Measurements from ENCODE around the gene GFRA1.

The GFRA1 gene

GRCh38 chr10:116132780-116133399 is 140.1 kb downstream of the GFRA1 start:
- no peak for FAIRE-seq
- DNase-seq (ENCODE audit: low spot score) = no peak

DNA sequence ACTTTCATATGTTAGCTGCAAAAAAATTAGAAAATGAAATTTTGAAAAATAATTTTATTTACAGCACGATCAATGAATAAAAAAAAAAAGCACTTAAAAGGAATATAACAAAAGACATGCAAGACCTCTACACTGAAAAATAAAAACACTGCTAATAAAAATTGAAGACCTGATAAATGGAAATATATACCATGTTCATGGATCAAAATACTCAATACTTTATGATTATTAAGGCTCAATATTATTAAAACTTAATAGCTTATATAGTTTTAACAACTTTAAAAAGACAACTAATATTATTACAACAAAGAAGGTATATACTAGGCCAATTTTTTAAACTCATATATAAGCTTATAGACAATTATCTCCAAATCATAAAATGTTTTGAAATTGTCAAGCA is 143.0 kb downstream of the GFRA1 start:
- FAIRE-seq (peak; percentile 65), DNase-seq (ENCODE audit: low spot score) (no peak)

DNA sequence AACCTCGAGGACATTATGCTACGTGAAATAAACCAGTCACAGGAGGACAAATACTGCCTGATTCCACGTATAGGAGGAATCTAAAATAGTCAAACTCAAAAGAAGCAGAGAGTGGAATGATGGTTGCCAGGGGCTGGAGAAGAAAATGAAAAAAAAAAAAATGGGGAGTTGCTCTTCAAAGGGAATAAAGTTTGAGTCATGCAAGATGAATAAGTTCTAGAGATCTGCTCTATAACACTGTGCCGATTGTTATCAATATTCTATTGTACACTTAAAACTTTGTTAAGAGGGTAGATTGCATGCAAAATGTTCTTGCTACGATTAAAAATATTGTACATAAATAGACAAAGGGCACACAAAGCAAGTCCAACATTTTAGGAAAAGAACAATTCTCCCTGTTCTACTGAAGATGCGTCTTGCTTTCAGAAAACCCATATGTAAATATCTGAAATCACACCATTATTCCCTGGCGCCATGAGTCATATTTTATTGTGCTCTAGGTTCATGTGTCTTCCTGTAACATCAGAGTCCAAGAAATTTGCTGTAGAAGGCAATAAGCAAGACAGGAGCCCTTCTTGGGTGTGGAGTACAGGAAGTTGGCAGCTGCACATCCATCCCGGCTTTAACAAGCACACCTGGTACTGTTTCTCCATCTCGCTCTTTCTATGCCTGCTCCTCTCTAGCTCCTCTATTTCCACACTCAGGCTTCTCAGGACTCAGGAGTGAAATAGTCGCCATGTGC is 145.9 kb downstream of the GFRA1 start:
- no peak for FAIRE-seq
- no peak for DNase-seq (ENCODE audit: low spot score)

- no peak for DNase-seq (ENCODE audit: low spot score)
- no peak for FAIRE-seq
Measured at GRCh38 chr10:116126239-116126638, 146.8 kb downstream of the GFRA1 start.

DNA sequence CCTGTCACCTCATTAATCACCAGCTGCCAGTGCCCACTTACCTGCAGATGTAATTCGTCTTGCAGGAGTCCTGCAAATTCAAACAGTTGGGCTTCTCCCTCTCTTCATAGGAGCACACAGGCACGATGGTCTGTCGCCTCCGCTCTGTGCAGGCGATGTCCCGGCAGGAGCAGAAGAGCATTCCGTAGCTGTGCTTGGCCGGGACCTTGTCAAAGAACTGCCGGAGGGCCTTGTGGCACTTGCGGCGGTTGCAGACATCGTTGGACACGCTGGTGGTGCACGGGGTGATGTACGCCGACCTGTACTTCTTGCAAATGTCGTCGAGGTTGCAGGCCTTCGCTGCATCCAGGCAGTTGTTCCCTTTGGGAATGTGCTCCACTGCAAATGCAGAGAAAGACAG is 147.8 kb downstream of the GFRA1 start:
- DNase-seq (ENCODE audit: low spot score) (no peak), FAIRE-seq (no peak)

- DNase-seq (ENCODE audit: low spot score) (no peak), FAIRE-seq (no peak)
Measured at GRCh38 chr10:116124777-116125176, 148.2 kb downstream of the GFRA1 start.

DNA sequence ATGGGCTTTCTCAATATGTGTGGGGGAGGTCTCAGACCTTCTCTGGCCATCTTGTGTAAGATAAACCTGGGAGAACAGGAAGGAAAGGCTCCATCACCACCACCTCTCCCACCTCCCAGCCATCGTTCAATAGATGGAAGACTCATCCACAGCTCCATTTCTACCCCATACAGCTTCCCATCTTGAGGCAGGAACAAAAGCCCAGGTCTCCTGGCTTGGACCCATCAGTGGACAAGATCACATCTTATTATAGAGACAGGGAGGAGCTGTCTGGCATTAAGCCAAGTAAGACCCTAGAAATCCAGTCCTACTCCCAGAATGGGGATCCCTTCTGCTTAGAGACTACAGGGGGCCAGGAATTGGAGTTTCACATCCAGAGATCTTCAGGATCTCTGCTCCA is 150.3 kb downstream of the GFRA1 start:
- DNase-seq (ENCODE audit: low spot score) (no peak), FAIRE-seq (no peak)

GRCh38 chr10:116121640-116122525 is 151.1 kb downstream of the GFRA1 start:
- FAIRE-seq (no peak), DNase-seq (ENCODE audit: low spot score) (no peak)

DNA sequence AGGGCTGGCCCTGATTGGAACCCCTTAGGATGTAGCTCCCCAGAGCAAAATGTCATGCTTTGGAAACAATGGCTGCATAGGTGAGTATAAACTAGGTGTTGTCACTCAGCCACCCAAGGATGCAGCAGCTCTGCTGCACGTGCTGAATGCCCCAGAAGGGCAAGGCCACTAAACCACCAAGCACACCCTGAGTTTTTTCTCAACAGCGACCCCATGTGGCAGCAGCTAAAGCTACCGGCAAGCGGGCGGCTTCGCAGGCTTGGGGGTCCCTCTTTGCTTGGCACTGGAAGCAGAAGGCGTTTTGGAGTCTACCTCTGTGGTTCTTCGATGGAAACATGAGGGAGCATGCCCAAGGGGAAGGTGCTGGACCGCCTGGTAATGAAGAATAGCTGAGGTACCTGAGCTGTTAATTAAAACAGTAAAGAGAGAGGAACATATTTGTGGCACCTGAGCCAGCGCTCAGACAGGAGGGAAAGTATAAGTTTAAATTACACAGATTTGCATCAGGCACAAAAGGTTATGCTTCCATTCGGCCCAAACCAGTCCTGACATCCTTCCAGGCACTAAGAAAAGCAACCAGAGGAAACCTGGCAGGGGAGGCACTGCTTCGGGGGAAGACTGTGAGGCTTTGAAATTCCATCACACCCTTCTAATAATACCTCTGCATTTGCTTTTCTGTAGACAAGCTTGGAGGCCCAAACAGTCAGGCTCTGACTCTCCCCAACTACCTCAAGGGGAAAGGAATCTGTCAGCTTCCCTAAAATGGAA is 152.1 kb downstream of the GFRA1 start:
- DNase-seq (ENCODE audit: low spot score) (no peak), FAIRE-seq (no peak)

DNA sequence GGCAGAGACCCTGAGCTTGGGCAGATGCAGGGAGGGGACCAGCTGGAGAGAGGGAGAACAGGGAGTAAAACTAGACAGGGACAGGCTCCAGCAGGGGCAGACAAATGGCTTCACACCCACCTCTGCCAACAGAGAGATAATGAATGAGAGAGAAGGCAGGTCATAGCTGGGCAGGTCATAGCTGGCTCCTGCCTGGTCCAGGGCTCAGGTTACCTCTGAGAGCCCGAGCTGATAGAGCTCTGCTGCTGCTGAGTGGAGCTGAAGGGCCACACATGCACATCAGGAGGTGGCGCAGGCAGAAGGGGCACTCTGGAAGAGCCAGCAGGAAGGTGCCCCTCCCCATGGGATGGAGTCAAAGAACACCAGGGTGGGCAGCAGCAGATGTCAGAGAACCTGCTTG is 154.2 kb downstream of the GFRA1 start:
- no peak for FAIRE-seq

GRCh38 chr10:116115797-116116196 is 157.2 kb downstream of the GFRA1 start:
- FAIRE-seq = no peak
- no peak for DNase-seq (ENCODE audit: low spot score)

More for the DNA sequence above, 154.2 kb downstream of the GFRA1 start:
- no peak for DNase-seq (ENCODE audit: low spot score)

GRCh38 chr10:116115036-116115641 is 157.9 kb downstream of the GFRA1 start:
- FAIRE-seq (no peak), DNase-seq (ENCODE audit: low spot score) (no peak)

DNA sequence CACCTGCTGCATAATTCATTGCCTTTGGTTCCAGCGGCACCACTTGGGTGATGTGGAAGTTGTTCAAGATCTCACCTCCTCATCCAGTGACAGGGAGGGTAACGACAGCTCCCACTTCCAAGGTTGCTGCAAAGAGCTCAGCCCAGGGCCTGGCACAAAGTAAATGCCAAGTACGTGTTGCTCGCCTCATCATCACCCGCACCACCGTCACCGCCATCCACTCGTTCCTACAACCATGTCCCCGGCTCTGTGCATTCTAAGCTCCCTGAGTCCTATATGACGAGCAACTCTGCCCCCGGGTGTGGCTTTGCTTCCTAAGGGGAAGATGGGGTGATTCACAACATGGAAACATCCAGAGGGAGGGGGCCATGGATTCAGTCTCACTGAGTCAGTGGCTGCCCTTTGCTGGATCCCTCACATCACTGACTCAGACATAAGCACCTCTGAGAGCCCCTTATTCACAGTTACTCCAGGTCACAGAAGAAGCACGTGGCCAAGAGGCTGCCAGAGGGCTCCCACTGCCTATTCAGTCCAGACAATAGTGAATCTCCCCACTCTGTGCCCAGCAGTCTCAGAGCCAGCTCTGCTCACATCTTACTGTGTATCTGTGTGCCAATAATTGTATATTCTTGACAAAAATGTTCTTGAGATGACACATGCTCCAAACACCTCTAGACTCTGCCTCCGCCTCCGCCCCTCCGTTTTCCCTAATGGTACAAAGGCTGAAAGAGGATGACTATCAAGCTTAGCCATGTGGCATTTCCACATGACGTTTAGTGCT is 159.1 kb downstream of the GFRA1 start:
- FAIRE-seq (peak; percentile 79), DNase-seq (ENCODE audit: low spot score) (peak; percentile 95)

DNA sequence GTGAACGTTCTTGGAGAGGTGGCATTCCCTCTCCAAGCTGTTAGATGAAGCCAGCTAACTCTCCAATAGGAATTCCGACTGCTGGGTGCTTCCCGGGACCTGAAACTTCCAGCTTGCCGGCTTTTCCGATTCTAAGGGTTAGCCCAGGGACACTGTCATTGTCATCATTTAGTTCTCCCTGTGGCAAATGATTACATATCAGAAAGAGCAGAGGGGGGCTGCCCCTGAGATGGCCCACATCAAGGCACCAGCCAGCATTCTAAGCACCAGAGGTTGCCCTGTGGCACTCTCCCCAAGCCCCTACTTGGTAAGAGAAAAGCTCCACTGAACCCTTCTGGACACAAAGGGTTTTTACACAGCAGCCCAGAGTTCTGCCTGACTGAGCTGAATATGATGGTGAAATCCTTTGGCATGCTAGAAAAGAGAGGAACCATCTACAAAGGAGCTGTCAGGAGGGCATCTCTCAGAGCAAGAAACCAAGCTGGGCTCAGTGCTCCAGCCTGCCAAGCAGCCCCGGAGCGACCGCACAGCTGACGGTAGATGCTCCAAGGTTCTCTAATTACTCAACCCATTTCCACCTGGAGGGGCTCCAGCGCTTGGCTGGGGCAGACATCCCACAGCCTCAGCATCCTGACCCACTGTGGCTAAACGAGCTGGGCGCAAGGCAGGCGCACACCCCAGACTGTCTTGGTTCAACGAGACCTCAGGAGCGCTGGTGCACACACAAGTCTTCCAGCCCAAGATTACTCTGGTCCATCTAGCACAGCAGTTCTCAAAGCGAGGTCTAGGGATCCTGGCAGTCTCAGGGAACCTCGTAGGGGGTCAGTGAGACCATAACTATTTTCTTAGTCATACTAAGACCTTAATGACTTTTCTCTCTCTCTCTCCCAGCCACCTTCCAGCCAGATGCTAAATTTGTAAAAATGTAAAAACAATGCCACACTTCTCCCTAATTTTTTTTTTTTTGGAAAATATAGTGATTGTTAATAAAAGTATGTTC is 160.5 kb downstream of the GFRA1 start:
- peak; percentile 60 for FAIRE-seq

DNA sequence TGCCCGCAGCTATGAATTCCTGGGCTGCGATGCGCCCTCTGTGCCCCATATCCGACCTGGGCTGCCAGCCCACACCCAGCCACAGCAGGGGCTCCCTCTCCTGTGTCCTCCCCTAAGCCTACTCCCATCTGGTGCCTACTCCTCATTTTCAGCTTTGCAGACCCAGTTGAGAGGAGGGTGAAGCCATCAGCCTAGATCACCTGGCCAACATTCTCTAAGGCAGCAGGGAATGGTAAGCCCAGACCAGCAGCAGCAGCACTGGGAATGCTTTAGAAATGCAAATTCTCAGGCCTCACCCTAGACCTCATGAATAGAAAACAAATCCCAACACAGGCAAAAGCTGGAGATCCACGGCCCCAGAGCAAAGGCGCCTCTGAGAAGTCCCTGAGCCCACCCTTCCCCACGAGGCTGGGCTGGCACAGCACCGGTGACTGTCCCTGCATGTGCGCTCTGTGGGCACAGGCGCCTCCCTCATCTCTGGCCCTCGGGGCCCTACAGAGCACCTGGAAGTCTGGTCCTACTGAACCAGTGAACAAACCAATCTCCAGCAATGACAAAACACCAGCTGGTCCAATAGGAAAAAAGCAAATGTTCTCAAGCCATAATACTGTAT is 161.4 kb downstream of the GFRA1 start:
- DNase-seq (ENCODE audit: low spot score) = no peak
- FAIRE-seq = no peak

More for the DNA sequence above, 160.5 kb downstream of the GFRA1 start:
- peak; percentile 57 for DNase-seq (ENCODE audit: low spot score)

GRCh38 chr10:116110736-116111135 is 162.3 kb downstream of the GFRA1 start:
- no peak for FAIRE-seq
- no peak for DNase-seq (ENCODE audit: low spot score)

- no peak for DNase-seq (ENCODE audit: low spot score)
- FAIRE-seq = no peak
Measured at GRCh38 chr10:116109881-116110280, 163.1 kb downstream of the GFRA1 start.

GRCh38 chr10:116109481-116109880 is 163.5 kb downstream of the GFRA1 start:
- FAIRE-seq (no peak), DNase-seq (ENCODE audit: low spot score) (no peak)

All from RCC 7860 (cell line).